OCI-LY3 (cell line): ENCODE results near the gene PCSK2.

ENCODE experiments used
- CTCF ChIP-seq: fragments of 200-600, 300-600 bp; sonication (generic); IDR thresholded peaks from 2 replicates; pipeline ENCODE4 v1.5.1; 2014; ENCODE audit warnings: antibody characterized with exemption, low read length, low read depth
- EZH2phosphoT487 ChIP-seq: fragments of 200-600 bp; shearing (Covaris generic); IDR thresholded peaks from 2 replicates; pipeline ENCODE4 v1.6.1; 2018; ENCODE audit warnings: antibody characterized with exemption, mixed run types, low read depth

GRCh38 chr20:17500271-17500670 lies 273.4 kb downstream of the PCSK2 start:
- no peak for TF ChIP-seq CTCF
- TF ChIP-seq EZH2phosphoT487 = no peak
